Measurements from ENCODE around the gene ADGRG3.

Gene ADGRG3

DNA sequence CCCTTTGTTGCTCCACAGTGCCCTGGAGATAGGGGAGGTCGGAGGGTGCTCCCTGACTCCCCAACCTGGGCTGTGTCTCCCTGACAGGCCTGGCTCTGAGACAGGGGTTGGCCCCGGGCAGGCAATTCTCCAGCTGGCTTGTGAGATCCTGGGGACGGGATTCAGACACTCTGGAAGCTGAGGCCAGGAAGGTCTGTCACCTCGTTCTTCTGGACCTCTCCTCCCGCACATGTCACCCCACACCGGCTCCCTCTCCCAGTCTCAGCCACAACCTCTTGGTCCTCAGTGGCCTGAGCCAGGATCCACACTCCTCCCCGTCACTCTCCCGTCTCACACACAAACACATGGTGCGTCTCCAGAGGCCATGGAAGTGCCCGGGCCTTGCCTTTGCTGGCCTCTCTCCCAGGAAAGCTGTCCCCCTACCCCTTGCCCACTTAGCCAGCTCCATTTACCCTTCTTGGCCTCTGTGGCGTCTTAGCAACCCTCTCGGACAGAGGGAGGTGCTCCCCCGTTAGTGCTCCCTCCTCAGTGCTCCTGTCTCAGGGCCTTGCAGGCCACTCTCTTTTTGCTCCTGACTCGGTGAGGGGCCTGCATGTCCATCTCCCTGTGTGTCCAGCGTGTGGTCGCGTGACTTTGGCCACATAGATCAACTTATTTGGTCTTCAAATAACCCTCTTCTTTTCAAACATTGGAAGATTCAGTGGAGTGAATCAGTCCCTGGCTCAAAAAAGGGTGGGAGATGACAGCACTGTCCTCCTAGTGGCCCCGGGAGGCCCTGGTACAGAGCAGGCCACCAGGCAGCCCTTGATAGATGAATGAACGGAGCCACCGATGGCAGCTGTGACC lies 747 bp downstream of the ADGRG3 start:
- no peak for ATAC-seq
- no peak for TF ChIP-seq ZNF565 (CRISPR knock-in tag; conservative IDR thresholded peaks at IDR 0.05; ENCODE audit: low read depth)
- TF ChIP-seq RARB (CRISPR knock-in tag; IDR thresholded peaks at IDR 0.05) = no peak
- no peak for TF ChIP-seq PPARA (CRISPR knock-in tag; IDR thresholded peaks at IDR 0.05; ENCODE audit: borderline replicate concordance)
- no peak for TF ChIP-seq POU6F1 (CRISPR knock-in tag; IDR thresholded peaks at IDR 0.05; ENCODE audit: borderline replicate concordance, low read depth)
- TF ChIP-seq, protein P1, sequence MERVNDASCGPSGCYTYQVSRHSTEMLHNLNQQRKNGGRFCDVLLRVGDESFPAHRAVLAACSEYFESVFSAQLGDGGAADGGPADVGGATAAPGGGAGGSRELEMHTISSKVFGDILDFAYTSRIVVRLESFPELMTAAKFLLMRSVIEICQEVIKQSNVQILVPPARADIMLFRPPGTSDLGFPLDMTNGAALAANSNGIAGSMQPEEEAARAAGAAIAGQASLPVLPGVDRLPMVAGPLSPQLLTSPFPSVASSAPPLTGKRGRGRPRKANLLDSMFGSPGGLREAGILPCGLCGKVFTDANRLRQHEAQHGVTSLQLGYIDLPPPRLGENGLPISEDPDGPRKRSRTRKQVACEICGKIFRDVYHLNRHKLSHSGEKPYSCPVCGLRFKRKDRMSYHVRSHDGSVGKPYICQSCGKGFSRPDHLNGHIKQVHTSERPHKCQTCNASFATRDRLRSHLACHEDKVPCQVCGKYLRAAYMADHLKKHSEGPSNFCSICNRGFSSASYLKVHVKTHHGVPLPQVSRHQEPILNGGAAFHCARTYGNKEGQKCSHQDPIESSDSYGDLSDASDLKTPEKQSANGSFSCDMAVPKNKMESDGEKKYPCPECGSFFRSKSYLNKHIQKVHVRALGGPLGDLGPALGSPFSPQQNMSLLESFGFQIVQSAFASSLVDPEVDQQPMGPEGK (CRISPR knock-in tag; IDR thresholded peaks at IDR 0.05; ENCODE audit: borderline replicate concordance) = no peak
- no peak for TF ChIP-seq TOX (CRISPR knock-in tag; IDR thresholded peaks at IDR 0.05; ENCODE audit: borderline replicate concordance)
- no peak for TF ChIP-seq TSHZ2 (CRISPR knock-in tag; IDR thresholded peaks at IDR 0.05)

DNA sequence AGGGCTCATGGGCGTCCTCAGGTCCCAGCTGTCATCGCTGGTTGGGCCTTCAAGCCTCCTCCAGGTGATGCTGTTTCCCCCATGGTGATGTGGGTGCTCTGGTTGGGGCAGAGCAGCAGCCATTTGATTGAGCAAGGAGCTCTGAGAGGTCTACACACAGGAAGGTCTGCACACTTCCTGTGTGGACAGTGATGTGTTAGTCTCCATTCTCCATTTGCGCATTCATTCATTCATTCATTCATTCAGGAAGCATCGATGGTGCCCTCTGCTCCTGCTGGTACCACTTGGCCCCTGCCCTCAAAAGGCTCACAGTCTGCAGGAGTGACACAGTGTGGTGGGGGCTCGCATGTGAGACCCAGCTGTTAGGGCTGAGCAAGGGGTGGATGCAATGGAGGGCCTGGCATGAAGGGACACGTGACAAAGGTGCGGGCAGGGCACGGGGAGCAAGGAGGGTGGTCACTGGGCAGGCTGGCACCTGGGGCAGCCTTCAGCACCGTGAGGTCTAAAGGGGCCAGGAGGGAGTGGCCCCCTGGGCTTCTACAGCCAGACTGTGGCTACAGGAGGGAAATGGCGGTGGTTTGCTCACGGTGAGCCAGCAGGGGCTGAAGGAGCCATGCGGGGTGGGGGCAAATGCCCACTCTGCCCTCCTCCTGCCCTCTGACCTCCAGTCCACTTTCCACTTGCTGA lies 1.5 kb downstream of the ADGRG3 start:
- ATAC-seq = no peak
- TF ChIP-seq ZNF565 (CRISPR knock-in tag; conservative IDR thresholded peaks at IDR 0.05; ENCODE audit: low read depth) = no peak
- TF ChIP-seq ARNTL (CRISPR knock-in tag; IDR thresholded peaks at IDR 0.05; ENCODE audit: borderline replicate concordance, low read depth) = no peak
- TF ChIP-seq RARB (CRISPR knock-in tag; IDR thresholded peaks at IDR 0.05) = no peak
- TF ChIP-seq CREB5 (CRISPR knock-in tag; IDR thresholded peaks at IDR 0.05; ENCODE audit: low read depth) = no peak
- TF ChIP-seq BACH2 (CRISPR knock-in tag; IDR thresholded peaks at IDR 0.05; ENCODE audit: borderline replicate concordance) = no peak
- TF ChIP-seq SNAI2 (CRISPR knock-in tag; IDR thresholded peaks at IDR 0.05) = no peak
- no peak for TF ChIP-seq TOX (CRISPR knock-in tag; IDR thresholded peaks at IDR 0.05; ENCODE audit: borderline replicate concordance)
- TF ChIP-seq ZNF8 (CRISPR knock-in tag; IDR thresholded peaks at IDR 0.05) = no peak
- TF ChIP-seq OSR1 (CRISPR knock-in tag; IDR thresholded peaks at IDR 0.05) = no peak
- no peak for TF ChIP-seq POU6F1 (CRISPR knock-in tag; IDR thresholded peaks at IDR 0.05; ENCODE audit: borderline replicate concordance, low read depth)
- TF ChIP-seq GLIS3 (CRISPR knock-in tag; IDR thresholded peaks at IDR 0.05) = no peak
- TF ChIP-seq ZFP30 (CRISPR knock-in tag; IDR thresholded peaks at IDR 0.05) = no peak
- no peak for TF ChIP-seq PPARA (CRISPR knock-in tag; IDR thresholded peaks at IDR 0.05; ENCODE audit: borderline replicate concordance)
- no peak for TF ChIP-seq ZFP3 (CRISPR knock-in tag; IDR thresholded peaks at IDR 0.05)
- TF ChIP-seq ISL1 (CRISPR knock-in tag; IDR thresholded peaks at IDR 0.05) = no peak
- no peak for TF ChIP-seq TCF4 (CRISPR knock-in tag; IDR thresholded peaks at IDR 0.05; ENCODE audit: borderline replicate concordance)
- TF ChIP-seq ZC3H10 (CRISPR knock-in tag; IDR thresholded peaks at IDR 0.05) = no peak
- no peak for TF ChIP-seq ZNF70 (CRISPR knock-in tag; IDR thresholded peaks at IDR 0.05)
- TF ChIP-seq CSDC2 (CRISPR knock-in tag; IDR thresholded peaks at IDR 0.05) = no peak
